ENCODE data around the gene SEMA5A. TPM values are rescaled to one million over a fixed set of nuclear protein-coding genes. Genes with fewer than 3 reads are reported as not detected.

Gene SEMA5A
- total RNA-seq, 6 experiments from 2014 or later, result 3.1 to 12.6 (median 5.7) TPM

- Histone ChIP-seq H3K4me3 (no peak overlapping the region), H3K4me1 (no peaks in the 10 kb centered on the region), H3K27me3 (no peaks in the 10 kb centered on the region), H3K36me3 (no peaks in the 10 kb centered on the region), H3K27ac (no peak overlapping the region), H3K9me3 (no peaks in the 10 kb centered on the region)
- intact Hi-C loops (cut with DNase I), result loop anchor here in 1 of 2 donors (10.0 kb wide), 1 partner anchor 143 kb away; no protein-coding TSS in a partner anchor
- ATAC-seq (no peak), DNase-seq (no peak)
- TF ChIP-seq CTCF (IDR thresholded peaks at IDR 0.05), result no peak
- no peak for TF ChIP-seq POLR2A (IDR thresholded peaks at IDR 0.05)
- WGBS (ENCODE audit: insufficient coverage, low coverage, low lambda C conversion rate, missing lambda C conversion rate), result 78% methylated on average over 8 of the region's 8 CpGs
Measured at GRCh38 chr5:9497347-9497746, 48.5 kb downstream of the SEMA5A start.

GRCh38 chr5:9496801-9497200 is 49.1 kb downstream of the SEMA5A start:
- no peaks in the 10 kb centered on the region for H3K27me3 ChIP-seq
- no peaks in the 10 kb centered on the region for H3K36me3 ChIP-seq
- ATAC-seq (no peak), DNase-seq (no peak)
- TF ChIP-seq POLR2A (IDR thresholded peaks at IDR 0.05) (no peak), CTCF (IDR thresholded peaks at IDR 0.05) (no peak)
- intact Hi-C loops (cut with DNase I), result loop anchor here in 1 of 2 donors (10.0 kb wide), 1 partner anchor 142 kb away; no protein-coding TSS in a partner anchor
- no peak overlapping the region for H3K4me3 ChIP-seq
- no peaks in the 10 kb centered on the region for H3K9me3 ChIP-seq
- H3K27ac ChIP-seq, result no peak overlapping the region
- WGBS (ENCODE audit: insufficient coverage, low coverage, low lambda C conversion rate, missing lambda C conversion rate), result 78% methylated on average over 1 of the region's 1 CpG
- H3K4me1 ChIP-seq, result no peaks in the 10 kb centered on the region

- no peaks in the 10 kb centered on the region for H3K27me3 ChIP-seq
- no peaks in the 10 kb centered on the region for H3K4me1 ChIP-seq
- ATAC-seq (no peak), DNase-seq (no peak)
- TF ChIP-seq CTCF (IDR thresholded peaks at IDR 0.05), result no peak
- no peak for TF ChIP-seq POLR2A (IDR thresholded peaks at IDR 0.05)
- no peaks in the 10 kb centered on the region for H3K36me3 ChIP-seq
- 85% methylated on average over 4 of the region's 4 CpGs for WGBS (ENCODE audit: insufficient coverage, low coverage, low lambda C conversion rate, missing lambda C conversion rate)
- H3K27ac ChIP-seq, result no peak overlapping the region
- H3K4me3 ChIP-seq, result no peak overlapping the region
- intact Hi-C loops (cut with DNase I), result loop anchor here in 1 of 2 donors (10.0 kb wide), 1 partner anchor 140 kb away; no protein-coding TSS in a partner anchor
- no peaks in the 10 kb centered on the region for H3K9me3 ChIP-seq
Measured at GRCh38 chr5:9495121-9495520, 50.8 kb downstream of the SEMA5A start.

- H3K27ac ChIP-seq, result no peak overlapping the region
- no peaks in the 10 kb centered on the region for H3K27me3 ChIP-seq
- no peak for ATAC-seq
- H3K36me3 ChIP-seq, result no peaks in the 10 kb centered on the region
- no peak overlapping the region for H3K4me3 ChIP-seq
- TF ChIP-seq CTCF (IDR thresholded peaks at IDR 0.05) (no peak), POLR2A (IDR thresholded peaks at IDR 0.05) (no peak)
- H3K4me1 ChIP-seq, result no peaks in the 10 kb centered on the region
- no peak for DNase-seq
- intact Hi-C loops (cut with DNase I), result loop anchor here in 1 of 2 donors (10.0 kb wide), 1 partner anchor 140 kb away; no protein-coding TSS in a partner anchor
- WGBS (ENCODE audit: insufficient coverage, low coverage, low lambda C conversion rate, missing lambda C conversion rate), result 50% methylated on average over 1 of the region's 3 CpGs
- H3K9me3 ChIP-seq, result no peaks in the 10 kb centered on the region
Measured at GRCh38 chr5:9494301-9494700, 51.6 kb downstream of the SEMA5A start.
